HG02610 (cell line): Measurements from ENCODE around the gene RIIAD1.
"Not testable (repeated sequence)": the region's sequence is repeated elsewhere in the genome, so short reads cannot be mapped to it uniquely, and the experiment has no call there.

Experiments used
- ATAC-seq: cut with Tn5 transposase; IDR thresholded peaks from one replicate; pipeline ENCODE4 v1.9.1; 2021; ENCODE audit warnings: mild to moderate bottlenecking, moderate library complexity; ENCODE audit not compliant: unreplicated experiment

The RIIAD1 gene

GRCh38 chr1:151729966-151730291 is 8.6 kb downstream of the RIIAD1 start:
- no peak for ATAC-seq

DNA sequence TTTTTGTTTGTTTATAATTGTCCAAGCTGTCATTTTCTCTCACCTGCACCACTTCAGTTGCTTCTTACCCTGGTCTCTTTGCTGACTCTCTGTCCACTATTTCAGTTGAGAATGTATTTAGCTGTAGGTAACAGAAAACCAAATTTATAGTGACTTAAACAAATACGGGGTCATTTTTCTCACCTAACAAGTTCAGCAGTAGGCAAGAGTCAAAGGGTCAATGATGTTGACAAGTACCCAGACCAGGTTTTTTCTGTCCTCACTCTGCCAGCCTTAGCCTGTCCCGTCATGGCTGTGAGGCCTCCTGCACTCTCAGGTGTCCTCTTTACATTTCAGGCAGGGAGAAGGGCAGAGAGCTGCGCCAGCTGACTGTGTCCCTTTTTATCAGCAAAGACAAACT is 11.8 kb downstream of the RIIAD1 start:
- no peak for ATAC-seq

DNA sequence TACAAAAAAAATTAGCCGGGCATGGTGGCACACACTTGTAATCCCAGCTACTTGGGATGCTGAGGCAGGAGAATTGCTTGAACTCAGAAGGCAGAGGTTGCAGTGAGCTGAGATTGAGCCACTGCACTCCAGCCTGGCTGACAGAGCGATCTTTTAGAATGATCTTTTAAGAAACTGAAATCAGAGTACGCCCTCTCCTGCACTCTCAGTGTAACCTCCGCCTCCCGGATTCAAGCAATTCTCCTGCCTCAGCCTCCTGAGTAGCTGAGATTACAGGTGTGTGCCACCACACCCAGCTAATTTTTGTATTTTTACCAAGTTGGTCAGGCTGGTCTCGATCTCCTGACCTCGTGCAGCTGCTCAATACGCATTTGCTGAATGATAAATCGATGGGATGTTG is 12.7 kb downstream of the RIIAD1 start:
- not testable (repeated sequence) for ATAC-seq

- no peak for ATAC-seq
Measured at GRCh38 chr1:151737026-151737425, 15.7 kb downstream of the RIIAD1 start.

DNA sequence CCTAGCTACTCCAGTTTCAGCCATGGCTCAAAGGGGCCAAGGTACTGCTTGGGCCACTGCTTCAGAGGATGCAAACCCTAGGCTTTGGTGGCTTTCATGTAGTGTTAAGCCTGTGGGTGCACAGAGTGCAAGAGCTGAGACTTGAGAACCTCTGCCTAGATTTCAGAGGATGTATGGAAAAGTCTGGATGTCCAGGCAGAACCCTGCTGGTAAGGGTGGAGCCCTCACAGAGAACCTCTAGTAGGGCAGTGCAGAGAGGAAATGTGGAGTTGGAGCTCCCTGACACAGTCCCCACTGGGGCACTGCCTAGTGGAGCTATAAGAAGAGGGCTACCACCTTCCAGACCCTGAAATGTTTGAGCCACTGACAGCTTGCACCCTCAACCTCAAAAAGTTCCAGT is 16.2 kb downstream of the RIIAD1 start:
- ATAC-seq = no peak

GRCh38 chr1:151739590-151740355 is 18.5 kb downstream of the RIIAD1 start:
- ATAC-seq = no peak

DNA sequence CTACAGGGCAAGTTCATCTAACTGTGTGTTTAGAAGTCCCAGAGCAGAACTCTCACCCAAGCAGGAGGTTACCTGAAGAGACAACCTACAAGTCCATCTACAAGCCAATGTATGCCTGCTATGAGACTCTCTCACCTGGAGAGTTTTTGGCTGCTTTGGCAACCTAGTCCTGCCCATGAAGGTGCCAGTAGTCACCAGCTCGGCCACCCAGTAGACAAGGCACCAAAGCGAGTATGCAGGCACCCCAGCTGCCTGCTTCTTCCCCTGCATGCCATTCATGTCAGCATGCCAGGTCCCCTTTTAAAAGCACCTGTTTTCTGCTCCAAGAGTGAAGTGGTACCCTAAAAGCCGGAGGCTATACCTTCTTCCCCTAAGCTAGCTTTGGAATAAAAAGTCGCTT is 20.2 kb downstream of the RIIAD1 start:
- no peak for ATAC-seq

- no peak for ATAC-seq
Measured at GRCh38 chr1:151756291-151756690, 35.0 kb downstream of the RIIAD1 start.

DNA sequence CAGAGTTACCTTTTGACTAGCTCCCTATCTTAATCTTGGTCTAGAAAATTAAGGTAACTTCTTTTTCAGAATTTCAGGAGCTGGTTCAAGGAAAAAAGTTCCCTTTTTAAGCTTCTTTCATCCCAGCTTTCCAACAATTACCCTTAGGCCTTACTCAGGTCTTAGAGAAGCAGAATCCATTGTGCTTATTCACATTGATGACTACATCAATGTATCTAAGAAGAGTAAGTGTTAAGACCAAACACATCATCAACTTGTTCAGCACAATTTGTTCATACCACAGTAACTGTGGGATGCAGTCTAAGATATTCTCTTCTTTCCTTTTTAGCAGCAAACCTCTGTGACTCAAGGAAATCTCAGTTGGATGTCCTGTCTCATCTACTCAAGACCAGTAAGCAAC is 37.9 kb downstream of the RIIAD1 start:
- no peak for ATAC-seq

GRCh38 chr1:151760597-151761385 is 39.5 kb downstream of the RIIAD1 start:
- no peak for ATAC-seq

GRCh38 chr1:151762941-151763921 is 41.9 kb downstream of the RIIAD1 start, which contains the start of gene MRPL9:
TSS of gene MRPL9 (minus strand) at chr1:151763496. CDS start at chr1:151763479, 17 bp downstream.
- ATAC-seq = peak; percentile 96

DNA sequence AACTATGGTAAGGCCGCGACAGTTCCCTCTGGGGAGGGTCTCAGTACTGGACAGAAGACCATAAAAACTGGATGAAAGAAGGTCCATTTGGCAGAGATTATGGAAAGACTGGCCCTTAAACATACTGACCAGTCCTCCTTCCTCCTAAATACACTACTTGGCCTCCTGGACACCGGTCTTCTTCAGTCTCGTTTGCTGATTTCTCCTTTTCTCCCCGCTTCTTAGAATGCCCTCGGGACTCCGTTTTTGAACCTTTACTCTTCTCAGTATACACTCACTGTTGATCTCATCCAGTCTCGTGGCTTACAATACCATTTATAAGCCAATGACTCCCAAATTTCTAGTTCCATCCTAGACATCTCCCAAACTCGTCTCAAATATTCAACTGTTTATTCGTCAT is 42.7 kb downstream of the RIIAD1 start:
- ATAC-seq = no peak

DNA sequence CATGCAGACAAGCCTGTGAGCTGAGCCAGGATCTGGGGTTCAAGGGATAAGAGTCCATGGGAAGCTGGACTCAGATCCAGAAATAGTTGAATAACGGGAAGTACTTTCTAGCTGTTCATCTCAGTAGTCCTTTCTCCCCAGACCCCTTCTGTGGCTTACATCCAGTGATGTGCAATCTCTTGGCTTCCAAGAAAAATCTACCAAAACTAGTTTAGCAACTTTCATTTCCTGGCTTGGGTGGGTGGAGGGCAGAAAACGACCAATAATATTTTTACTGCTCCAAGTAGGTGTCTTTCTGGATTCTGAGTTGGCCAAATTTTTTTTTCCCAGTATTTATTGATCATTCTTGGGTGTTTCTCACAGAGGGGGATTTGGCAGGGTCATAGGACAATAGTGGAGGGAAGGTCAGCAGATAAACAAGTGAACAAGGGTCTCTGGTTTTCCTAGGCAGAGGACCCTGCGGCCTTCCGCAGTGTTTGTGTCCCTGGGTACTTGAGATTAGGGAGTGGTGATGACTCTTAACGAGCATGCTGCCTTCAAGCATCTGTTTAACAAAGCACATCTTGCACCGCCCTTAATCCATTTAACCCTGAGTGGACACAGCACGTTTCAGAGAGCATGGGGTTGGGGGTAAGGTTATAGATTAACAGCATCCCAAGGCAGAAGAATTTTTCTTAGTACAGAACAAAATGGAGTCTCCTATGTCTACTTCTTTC is 47.2 kb downstream of the RIIAD1 start:
- ATAC-seq = not testable (repeated sequence)

DNA sequence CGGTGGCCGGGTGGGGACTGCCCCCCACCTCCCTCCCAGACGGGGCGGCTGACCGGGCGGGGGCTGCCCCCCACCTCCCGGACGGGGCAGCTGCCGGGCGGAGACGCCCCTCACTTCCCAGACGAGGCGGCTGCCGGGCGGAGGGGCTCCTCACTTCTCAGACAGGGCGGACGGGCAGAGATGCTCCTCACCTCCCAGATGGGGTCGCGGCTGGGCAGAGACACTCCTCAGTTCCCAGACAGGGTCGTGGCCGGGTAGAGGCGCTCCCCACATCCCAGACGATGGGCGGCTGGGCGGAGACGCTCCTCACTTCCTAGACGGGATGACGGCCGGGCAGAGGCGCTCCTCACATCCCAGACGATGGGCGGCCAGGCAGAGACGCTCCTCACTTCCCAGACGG is 47.9 kb downstream of the RIIAD1 start:
- not testable (repeated sequence) for ATAC-seq

DNA sequence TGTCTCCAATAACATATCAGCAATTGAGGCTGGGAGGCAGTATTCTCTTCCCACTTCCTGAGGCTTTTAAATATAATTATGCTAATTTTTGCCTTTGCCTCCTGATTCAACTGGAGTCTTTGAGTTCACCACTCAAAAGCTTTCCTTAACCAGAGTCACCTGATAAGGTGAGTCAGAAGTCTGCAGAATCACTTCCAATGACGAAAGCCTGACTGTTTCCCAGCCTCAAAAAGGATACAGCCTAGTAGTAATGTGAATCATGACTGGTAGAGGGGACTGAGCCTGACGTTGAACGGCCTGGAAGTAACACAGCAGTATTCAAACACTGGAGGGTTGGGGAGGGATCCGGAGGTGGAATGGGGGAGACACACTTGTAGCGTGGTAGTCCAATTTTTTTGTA is 52.4 kb downstream of the RIIAD1 start:
- no peak for ATAC-seq

DNA sequence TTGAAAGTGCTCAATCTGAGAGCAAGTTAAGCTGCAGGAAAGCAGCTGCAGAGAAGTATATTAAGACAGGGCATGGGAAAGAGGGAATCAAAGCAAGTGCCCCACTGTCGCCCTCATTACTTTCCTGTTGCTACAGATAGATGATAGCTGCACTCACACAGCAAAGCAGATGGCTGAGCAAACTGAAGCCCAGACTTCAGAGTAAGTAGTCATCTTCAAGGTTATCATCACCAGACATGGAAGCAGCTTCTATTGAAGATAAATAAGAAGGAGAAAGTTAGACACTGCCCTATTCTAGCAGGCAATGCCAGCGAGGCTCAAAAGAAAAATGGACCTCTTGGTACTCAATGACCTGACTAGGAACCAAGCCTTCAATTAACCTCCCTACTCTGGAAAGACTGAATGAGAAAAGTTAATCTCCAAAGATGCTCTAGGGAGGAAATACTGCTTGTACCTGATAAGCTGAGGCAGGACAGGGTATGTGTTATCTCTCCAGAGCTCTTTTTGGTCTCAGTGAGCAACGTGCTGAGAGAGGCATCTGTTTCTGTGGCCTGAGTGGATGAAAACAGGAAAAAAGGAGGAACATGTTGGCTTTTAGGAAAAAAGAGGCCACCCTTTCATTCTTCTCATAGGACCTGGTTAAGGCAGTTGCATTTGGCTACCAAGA is 53.1 kb downstream of the RIIAD1 start:
- ATAC-seq = no peak

GRCh38 chr1:151775894-151776664 is 54.8 kb downstream of the RIIAD1 start:
- ATAC-seq = no peak

DNA sequence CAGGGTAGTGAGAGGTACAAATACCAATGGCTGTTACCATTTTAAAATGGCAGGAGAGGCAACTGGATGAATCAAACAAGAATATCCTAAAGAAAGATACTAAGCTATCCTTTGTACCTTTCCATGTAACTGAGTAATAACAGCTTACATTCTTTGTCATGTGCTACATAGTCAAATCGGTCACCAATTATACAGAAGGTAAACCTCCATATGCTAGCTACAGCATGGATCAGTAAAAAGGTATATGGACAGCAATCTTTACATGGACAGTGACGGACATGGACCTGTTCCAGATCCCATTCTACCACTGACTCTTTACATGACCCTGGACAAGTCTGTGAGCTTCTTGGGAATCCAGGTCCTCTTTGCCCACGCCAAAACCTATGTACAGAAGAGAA is 55.3 kb downstream of the RIIAD1 start:
- ATAC-seq = no peak

DNA sequence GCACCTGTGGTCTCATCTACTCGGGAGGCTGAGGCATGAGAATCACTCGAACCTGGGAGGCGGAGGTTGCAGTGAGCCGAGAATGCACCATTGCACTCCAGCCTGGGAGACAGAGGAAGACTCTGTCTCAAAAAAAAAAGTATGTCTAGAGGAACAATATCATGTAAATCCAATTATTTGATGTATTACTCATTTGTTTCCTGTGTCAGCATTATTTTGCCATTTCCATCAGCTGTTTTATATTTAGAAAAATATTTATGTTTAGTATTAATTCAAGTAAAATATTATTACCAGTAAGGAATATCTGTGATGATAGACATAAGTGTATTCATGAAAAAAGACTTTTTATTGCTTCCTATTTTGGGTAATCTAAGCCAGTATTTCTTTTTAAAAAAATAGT is 56.0 kb downstream of the RIIAD1 start:
- ATAC-seq = no peak
